Measurements from ENCODE around the gene PIAS1.

DNA sequence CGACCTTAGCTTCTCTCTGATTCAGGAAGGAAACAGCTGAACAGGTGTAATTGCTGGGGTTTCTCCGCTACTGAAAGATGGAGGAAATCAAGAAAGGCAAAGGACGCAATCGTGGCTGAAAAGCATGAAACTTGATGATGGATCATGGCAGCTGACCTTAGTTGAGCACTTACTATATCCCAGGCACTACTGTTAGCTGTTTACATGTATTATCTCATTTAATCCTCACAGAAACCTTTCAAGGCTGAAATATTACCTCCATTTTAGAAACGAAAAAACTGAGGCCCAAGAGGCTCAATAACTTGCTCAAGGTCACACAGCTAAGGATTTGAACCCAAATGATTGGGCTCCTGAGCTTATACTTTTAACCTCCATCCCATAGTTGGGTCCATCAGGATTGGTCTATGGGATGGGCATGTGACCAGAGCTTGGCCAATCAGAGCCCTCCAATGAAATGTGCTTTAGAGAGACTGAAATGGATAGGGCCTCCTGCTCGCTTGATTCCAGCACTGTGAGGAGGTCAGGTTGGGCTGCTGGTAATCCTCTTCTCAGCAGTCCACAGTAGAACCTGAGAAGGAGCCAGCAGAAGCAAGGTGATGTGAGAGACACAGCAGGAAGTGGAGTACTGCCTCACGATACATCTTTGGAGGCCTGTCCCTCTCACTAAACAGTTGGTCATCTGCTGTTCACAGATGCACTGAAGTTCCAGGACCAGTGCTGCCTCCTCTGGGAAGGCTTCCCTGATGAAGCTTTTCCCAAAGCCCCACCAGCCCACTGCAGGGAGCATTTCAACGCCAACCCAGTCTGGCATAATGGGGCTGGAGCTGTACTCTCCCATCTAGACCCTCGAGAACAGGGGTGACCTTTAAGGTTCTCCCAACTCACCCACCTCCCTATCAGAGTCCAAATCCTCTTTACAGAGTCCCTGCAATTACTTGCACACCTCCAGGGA, 165.0 kb downstream of the PIAS1 start:
- TF ChIP-seq, protein P1, sequence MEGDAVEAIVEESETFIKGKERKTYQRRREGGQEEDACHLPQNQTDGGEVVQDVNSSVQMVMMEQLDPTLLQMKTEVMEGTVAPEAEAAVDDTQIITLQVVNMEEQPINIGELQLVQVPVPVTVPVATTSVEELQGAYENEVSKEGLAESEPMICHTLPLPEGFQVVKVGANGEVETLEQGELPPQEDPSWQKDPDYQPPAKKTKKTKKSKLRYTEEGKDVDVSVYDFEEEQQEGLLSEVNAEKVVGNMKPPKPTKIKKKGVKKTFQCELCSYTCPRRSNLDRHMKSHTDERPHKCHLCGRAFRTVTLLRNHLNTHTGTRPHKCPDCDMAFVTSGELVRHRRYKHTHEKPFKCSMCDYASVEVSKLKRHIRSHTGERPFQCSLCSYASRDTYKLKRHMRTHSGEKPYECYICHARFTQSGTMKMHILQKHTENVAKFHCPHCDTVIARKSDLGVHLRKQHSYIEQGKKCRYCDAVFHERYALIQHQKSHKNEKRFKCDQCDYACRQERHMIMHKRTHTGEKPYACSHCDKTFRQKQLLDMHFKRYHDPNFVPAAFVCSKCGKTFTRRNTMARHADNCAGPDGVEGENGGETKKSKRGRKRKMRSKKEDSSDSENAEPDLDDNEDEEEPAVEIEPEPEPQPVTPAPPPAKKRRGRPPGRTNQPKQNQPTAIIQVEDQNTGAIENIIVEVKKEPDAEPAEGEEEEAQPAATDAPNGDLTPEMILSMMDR (IDR thresholded peaks at IDR 0.05): no peak
- TF ChIP-seq POLR2A (IDR thresholded peaks at IDR 0.05): no peak
